HL-60 (cell line): ENCODE results near the gene FAM98B.

Source experiments
- DNase-seq, 2 experiments: peaks; one replicate each; pipeline ENCODE4 v3.0.0-alpha.2; 2010 to 2020; ENCODE audit warnings: low read depth in 1 of 2, low spot score in 1 of 2
- H3K27ac ChIP-seq: fragments of 250-450 bp; sonication (Bioruptor Pico); replicated peaks from 2 replicates; pipeline ENCODE4 v1.5.1; 2020; ENCODE audit warnings: mild to moderate bottlenecking, moderate library complexity
- H3K27me3 ChIP-seq: fragments of 250-450 bp; sonication (Bioruptor Pico); 2 replicates; pipeline ENCODE4 v1.5.1; 2021; ENCODE audit warnings: mild to moderate bottlenecking, moderate library complexity; ENCODE audit not compliant: insufficient read depth, poor library complexity, severe bottlenecking
- H3K4me3 ChIP-seq: replicated peaks from 2 replicates; pipeline ENCODE4 v1.5.1; 2011; ENCODE audit warnings: mild to moderate bottlenecking, control low read depth, low read length; ENCODE audit not compliant: insufficient read depth
- GABPA ChIP-seq: IDR thresholded peaks from 2 replicates; pipeline ENCODE4 v1.6.1; 2012; ENCODE audit warnings: low read depth
- POLR2AphosphoS5 ChIP-seq: IDR thresholded peaks from 2 replicates; pipeline ENCODE4 v1.6.1; 2012; ENCODE audit warnings: low read depth
- REST ChIP-seq: IDR thresholded peaks from 2 replicates; pipeline ENCODE4 v1.6.1; 2012; ENCODE audit warnings: low read depth; ENCODE audit not compliant: insufficient replicate concordance
- SPI1 ChIP-seq: IDR thresholded peaks from 2 replicates; pipeline ENCODE4 v1.6.1; 2012; ENCODE audit warnings: low read depth, mild to moderate bottlenecking, borderline replicate concordance
- TF ChIP-seq, protein P1 (sequence below): IDR thresholded peaks from one replicate; pipeline ENCODE4 v1.5.1; 2011; ENCODE audit warnings: low read length, control low read depth, inconsistent platforms; ENCODE audit not compliant: insufficient read depth

Gene FAM98B

GRCh38 chr15:38421069-38421690, 32.7 kb upstream of the FAM98B start:
- TF ChIP-seq REST (no peak), SPI1 (no peak)
- DNase-seq, result no peak
- no peak overlapping the region for H3K27ac ChIP-seq
- no peaks in the 10 kb centered on the region for H3K27me3 ChIP-seq
- no peak overlapping the region for H3K4me3 ChIP-seq

DNA sequence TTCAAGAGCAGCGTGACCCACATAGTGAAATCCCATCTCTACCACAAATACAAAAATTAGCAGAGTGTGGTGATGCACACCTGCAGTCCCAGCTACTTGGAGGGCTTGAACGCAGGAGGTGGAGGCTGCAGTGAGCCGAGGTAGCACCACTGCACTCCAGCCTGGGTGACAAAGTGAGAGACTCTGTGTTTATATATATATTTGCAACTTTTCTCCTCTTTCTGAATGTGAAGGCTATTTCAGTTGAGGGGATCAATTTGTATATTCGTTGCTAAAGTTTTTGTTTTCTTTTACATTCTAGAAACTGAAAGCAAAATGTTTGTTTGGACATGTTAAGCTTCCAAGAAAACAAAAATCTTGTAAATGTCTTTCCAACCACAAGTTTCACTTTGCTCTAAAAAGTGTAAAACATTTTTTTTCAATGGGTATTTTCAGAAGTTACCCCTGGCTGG, 29.8 kb upstream of the FAM98B start:
- no peak for DNase-seq
- Histone ChIP-seq H3K27ac (no peak overlapping the region), H3K4me3 (no peak overlapping the region), H3K27me3 (peaks cover 3% of the 10 kb centered on the region)
- TF ChIP-seq REST (no peak), SPI1 (no peak), GABPA (no peak)
- TF ChIP-seq, protein P1, sequence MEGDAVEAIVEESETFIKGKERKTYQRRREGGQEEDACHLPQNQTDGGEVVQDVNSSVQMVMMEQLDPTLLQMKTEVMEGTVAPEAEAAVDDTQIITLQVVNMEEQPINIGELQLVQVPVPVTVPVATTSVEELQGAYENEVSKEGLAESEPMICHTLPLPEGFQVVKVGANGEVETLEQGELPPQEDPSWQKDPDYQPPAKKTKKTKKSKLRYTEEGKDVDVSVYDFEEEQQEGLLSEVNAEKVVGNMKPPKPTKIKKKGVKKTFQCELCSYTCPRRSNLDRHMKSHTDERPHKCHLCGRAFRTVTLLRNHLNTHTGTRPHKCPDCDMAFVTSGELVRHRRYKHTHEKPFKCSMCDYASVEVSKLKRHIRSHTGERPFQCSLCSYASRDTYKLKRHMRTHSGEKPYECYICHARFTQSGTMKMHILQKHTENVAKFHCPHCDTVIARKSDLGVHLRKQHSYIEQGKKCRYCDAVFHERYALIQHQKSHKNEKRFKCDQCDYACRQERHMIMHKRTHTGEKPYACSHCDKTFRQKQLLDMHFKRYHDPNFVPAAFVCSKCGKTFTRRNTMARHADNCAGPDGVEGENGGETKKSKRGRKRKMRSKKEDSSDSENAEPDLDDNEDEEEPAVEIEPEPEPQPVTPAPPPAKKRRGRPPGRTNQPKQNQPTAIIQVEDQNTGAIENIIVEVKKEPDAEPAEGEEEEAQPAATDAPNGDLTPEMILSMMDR, result no peak

GRCh38 chr15:38425269-38425668, 28.7 kb upstream of the FAM98B start:
- TF ChIP-seq, protein P1, result no peak
- no peak for TF ChIP-seq GABPA
- no peak for TF ChIP-seq SPI1
- no peak for TF ChIP-seq REST
- no peak for DNase-seq
- no peak overlapping the region for H3K4me3 ChIP-seq
- no peak overlapping the region for H3K27ac ChIP-seq
- peaks cover 3% of the 10 kb centered on the region for H3K27me3 ChIP-seq

- TF ChIP-seq REST (no peak), POLR2AphosphoS5 (no peak), SPI1 (no peak), GABPA (no peak)
- TF ChIP-seq, protein P1, result no peak
- no peak for DNase-seq
- Histone ChIP-seq H3K27ac (no peak overlapping the region), H3K4me3 (no peak overlapping the region), H3K27me3 (peaks cover 3% of the 10 kb centered on the region)
Measured at GRCh38 chr15:38427380-38427779, 26.5 kb upstream of the FAM98B start.
